GM12891 (cell line): Measurements from ENCODE around the gene BLOC1S3.

ENCODE experiments used
- PAX5 ChIP-seq: IDR thresholded peaks from 2 replicates; pipeline ENCODE4 v1.6.1; 2011; ENCODE audit warnings: low read length, moderate library complexity, mild to moderate bottlenecking; ENCODE audit not compliant: insufficient read depth, severe bottlenecking
- POLR2A ChIP-seq: IDR thresholded peaks from 2 replicates; pipeline ENCODE4 v1.6.1; 2011; ENCODE audit warnings: low read depth, low read length, control low read depth
- POLR2AphosphoS5 ChIP-seq: IDR thresholded peaks from 2 replicates; pipeline ENCODE4 v1.6.1; 2011; ENCODE audit warnings: low read depth, low read length, control low read depth
- POU2F2 ChIP-seq: IDR thresholded peaks from 2 replicates; pipeline ENCODE4 v1.6.1; 2011; ENCODE audit warnings: low read depth, mild to moderate bottlenecking, control low read depth, low read length, moderate library complexity
- TAF1 ChIP-seq: IDR thresholded peaks from 2 replicates; pipeline ENCODE4 v1.6.1; 2011; ENCODE audit warnings: low read depth, low read length, control low read depth

DNA sequence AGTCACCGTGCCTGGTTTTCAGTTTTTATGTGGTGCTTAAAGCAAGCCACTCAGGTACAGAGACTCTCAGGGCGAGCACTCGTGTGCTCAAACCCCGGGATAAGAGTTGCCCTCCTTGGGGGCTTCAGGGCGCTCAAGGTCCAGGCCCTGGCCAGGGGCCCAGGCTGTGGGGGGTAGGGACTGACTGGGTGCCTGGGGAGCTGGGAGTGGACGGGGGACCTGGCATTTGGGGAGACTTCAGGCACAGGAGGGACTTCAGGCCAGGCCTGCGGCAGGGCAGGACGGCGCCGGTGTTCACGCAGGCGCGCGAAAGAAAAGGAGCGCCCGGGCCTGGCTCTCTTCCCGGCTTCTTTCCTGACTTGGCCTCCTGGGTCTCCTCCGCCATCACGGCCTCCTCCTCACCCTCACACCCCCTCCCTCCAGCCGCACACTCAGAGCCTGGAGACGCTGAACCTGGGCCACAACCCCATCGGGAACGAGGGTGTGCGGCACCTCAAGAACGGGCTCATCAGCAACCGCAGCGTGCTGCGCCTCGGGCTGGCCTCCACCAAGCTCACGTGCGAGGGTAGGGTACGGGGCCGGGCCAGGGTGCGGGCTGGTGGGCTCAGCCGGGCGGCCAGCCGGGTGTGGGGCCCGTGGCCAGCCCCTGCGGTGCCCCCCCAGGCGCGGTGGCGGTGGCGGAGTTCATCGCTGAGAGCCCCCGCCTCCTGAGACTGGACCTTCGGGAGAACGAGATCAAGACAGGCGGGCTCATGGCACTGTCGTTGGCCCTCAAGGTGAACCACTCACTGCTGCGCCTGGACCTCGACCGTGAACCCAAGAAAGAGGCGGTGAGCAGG lies 33.9 kb upstream of the BLOC1S3 start:
- TF ChIP-seq POLR2A = no peak
- no peak for TF ChIP-seq POU2F2
- no peak for TF ChIP-seq POLR2AphosphoS5
- no peak for TF ChIP-seq TAF1
- no peak for TF ChIP-seq PAX5
